KOPT-K1 (cell line): ENCODE measurements around the gene MAS1L.
"Not testable (repeated sequence)": the region's sequence is repeated elsewhere in the genome, so short reads cannot be mapped to it uniquely, and the experiment has no call there.

ENCODE experiments used
- H3K27ac ChIP-seq: fragments of 200-600 bp; sonication (generic); 2 replicates; pipeline ENCODE4 v1.5.1; 2016; ENCODE audit warnings: antibody characterized with exemption, mild to moderate bottlenecking, low read depth, low read length; ENCODE audit not compliant: poor library complexity, severe bottlenecking
- H3K36me3 ChIP-seq: fragments of 200-600 bp; sonication (generic); 2 replicates; pipeline ENCODE4 v1.5.1; 2017; ENCODE audit warnings: antibody characterized with exemption, mild to moderate bottlenecking, low read length, moderate library complexity; ENCODE audit not compliant: insufficient read depth
- H3K9me3 ChIP-seq: fragments of 200-600 bp; sonication (generic); 2 replicates; pipeline ENCODE4 v1.5.1; 2017; ENCODE audit warnings: antibody characterized with exemption, low read length, mild to moderate bottlenecking; ENCODE audit not compliant: insufficient read depth, poor library complexity, severe bottlenecking

Gene MAS1L

GRCh38 chr6:29478740-29479139 lies 9.0 kb downstream of the MAS1L start:
- Histone ChIP-seq H3K36me3 (no peaks in the 10 kb centered on the region), H3K27ac (no peak overlapping the region), H3K9me3 (no peaks in the 10 kb centered on the region)

GRCh38 chr6:29477923-29478450 lies 9.8 kb downstream of the MAS1L start:
- Histone ChIP-seq H3K9me3 (no peaks in the 10 kb centered on the region), H3K27ac (no peak overlapping the region), H3K36me3 (no peaks in the 10 kb centered on the region)

- Histone ChIP-seq H3K36me3 (no peaks in the 10 kb centered on the region), H3K27ac (no peak overlapping the region), H3K9me3 (no peaks in the 10 kb centered on the region)
These were observed 12.8 kb downstream of the MAS1L start for GRCh38 chr6:29474996-29475395.

- H3K36me3 ChIP-seq: no peaks in the 10 kb centered on the region
- no peak overlapping the region for H3K27ac ChIP-seq
- no peaks in the 10 kb centered on the region for H3K9me3 ChIP-seq
These were observed 21.5 kb downstream of the MAS1L start for GRCh38 chr6:29466241-29466640.

- H3K36me3 ChIP-seq: no peaks in the 10 kb centered on the region
- no peak overlapping the region for H3K27ac ChIP-seq
- H3K9me3 ChIP-seq: no peaks in the 10 kb centered on the region
These were observed 22.0 kb downstream of the MAS1L start for GRCh38 chr6:29465801-29466200.

- H3K36me3 ChIP-seq: no peaks in the 10 kb centered on the region
- no peaks in the 10 kb centered on the region for H3K9me3 ChIP-seq
- no peak overlapping the region for H3K27ac ChIP-seq
These were observed 22.5 kb downstream of the MAS1L start for GRCh38 chr6:29465279-29465678.

- Histone ChIP-seq H3K9me3 (no peaks in the 10 kb centered on the region), H3K27ac (no peak overlapping the region), H3K36me3 (no peaks in the 10 kb centered on the region)
These were observed 25.7 kb downstream of the MAS1L start for GRCh38 chr6:29462022-29462421.

- Histone ChIP-seq H3K36me3 (no peaks in the 10 kb centered on the region), H3K27ac (no peak overlapping the region), H3K9me3 (no peaks in the 10 kb centered on the region)
These were observed 26.5 kb downstream of the MAS1L start for GRCh38 chr6:29461021-29461814.

GRCh38 chr6:29456971-29457370 lies 30.8 kb downstream of the MAS1L start, which contains the start of the genes OR11A1 and OR2H1:
Gene OR11A1, minus strand, starts transcription at chr6:29457071. Its CDS starts 29,430 bp downstream, at chr6:29427641.
Gene OR2H1, plus strand, starts transcription at chr6:29457155. Its CDS starts 4,615 bp downstream, at chr6:29461770.
- no peak within 1 kb of the TSS for H3K27ac ChIP-seq
- H3K36me3 ChIP-seq: no peaks in the 10 kb centered on the region
- no peaks in the 10 kb centered on the region for H3K9me3 ChIP-seq

GRCh38 chr6:29451471-29452193 lies 36.1 kb downstream of the MAS1L start:
- Histone ChIP-seq H3K9me3 (no peaks in the 10 kb centered on the region), H3K36me3 (no peaks in the 10 kb centered on the region), H3K27ac (no peak overlapping the region)

GRCh38 chr6:29447670-29448069 lies 40.1 kb downstream of the MAS1L start:
- H3K27ac ChIP-seq: no peak overlapping the region

GRCh38 chr6:29444031-29444430 lies 43.7 kb downstream of the MAS1L start:
- H3K36me3 ChIP-seq, H3K27ac ChIP-seq, H3K9me3 ChIP-seq: not testable (repeated sequence)

More at GRCh38 chr6:29447670-29448069, 40.1 kb downstream of the MAS1L start:
- Histone ChIP-seq H3K9me3 (peaks cover 5% of the 10 kb centered on the region), H3K36me3 (no peaks in the 10 kb centered on the region)

- Histone ChIP-seq H3K36me3 (no peaks in the 10 kb centered on the region), H3K9me3 (peaks cover 5% of the 10 kb centered on the region), H3K27ac (no peak overlapping the region)
These were observed 45.0 kb downstream of the MAS1L start for GRCh38 chr6:29442719-29443118.

GRCh38 chr6:29439006-29439405 lies 48.8 kb downstream of the MAS1L start, which contains the start of gene OR10C1:
Gene OR10C1, plus strand, starts transcription at chr6:29439306. Its CDS starts 710 bp downstream, at chr6:29440016.
- H3K36me3 ChIP-seq: no peaks in the 10 kb centered on the region
- no peak within 1 kb of the TSS for H3K27ac ChIP-seq
- H3K9me3 ChIP-seq: peaks cover 3% of the 10 kb centered on the region

- H3K9me3 ChIP-seq, H3K27ac ChIP-seq, H3K36me3 ChIP-seq: not testable (repeated sequence)
These were observed 51.0 kb downstream of the MAS1L start for GRCh38 chr6:29436730-29437129.
